HEK293 (cell line): Measurements from ENCODE around the gene MARCHF3.
"Not testable (repeated sequence)": the region's sequence is repeated elsewhere in the genome, so short reads cannot be mapped to it uniquely, and the experiment has no call there.

Experiments
- CTCF ChIA-PET: fragments of 350-600 bp; formaldehyde crosslinking; extraction: SDS; loops from one replicate; lab custom pipeline; 2021; ENCODE audit warnings: antibody characterized with exemption; lab: Yijun Ruan, JAX
- POLR2A ChIA-PET: fragments of 300-600 bp; formaldehyde crosslinking; extraction: SDS; loops from one replicate; lab custom pipeline; 2020; ENCODE audit warnings: antibody characterized with exemption, inconsistent platforms; lab: Yijun Ruan, JAX
- H3K27ac ChIP-seq: fragments of 200-500 bp; sonication (Bioruptor generic); 2 replicates; pipeline ENCODE4 v1.5.1; 2014; ENCODE audit warnings: low read depth, low read length, control low read depth, inconsistent platforms; ENCODE audit errors: extremely low read depth
- H3K36me3 ChIP-seq, 2 experiments: fragments of 200-500 bp in 1 of 2; sonication (Bioruptor generic) in 1 of 2; 1 replicate in 1 of 2; 2 replicates in 1 of 2; pipeline ENCODE4 v1.5.1; 2014 to 2017; ENCODE audit warnings: inconsistent platforms in 2 of 2, low read length in 2 of 2; ENCODE audit not compliant: control insufficient read depth in 2 of 2, insufficient read depth in 1 of 2
- H3K4me1 ChIP-seq: fragments of 200-500 bp; sonication (Bioruptor generic); 2 replicates; pipeline ENCODE4 v1.5.1; 2014; ENCODE audit warnings: mild to moderate bottlenecking, low read length, inconsistent platforms; ENCODE audit not compliant: control insufficient read depth, insufficient read depth
- H3K4me3 ChIP-seq: 2 replicates; pipeline ENCODE4 v1.5.1; 2011; ENCODE audit warnings: low read depth, mild to moderate bottlenecking, control low read depth, low read length, moderate library complexity
- H3K9me3 ChIP-seq: fragments of 200-500 bp; sonication (Bioruptor generic); 2 replicates; pipeline ENCODE4 v1.5.1; 2014; ENCODE audit warnings: low read depth, low read length, inconsistent platforms; ENCODE audit not compliant: control insufficient read depth, insufficient read depth
- BCL11B ChIP-seq: fragments of 450-650 bp; formaldehyde crosslinking; IDR thresholded peaks from 2 replicates; pipeline ENCODE4 v1.5.1; 2016; ENCODE audit warnings: low read depth, missing biosample characterization, missing genetic modification characterization
- BCL6B ChIP-seq: fragments of 450-650 bp; formaldehyde crosslinking; IDR thresholded peaks from 2 replicates; pipeline ENCODE4 v1.5.1; 2017; ENCODE audit warnings: missing biosample characterization, missing genetic modification characterization
- GLI4 ChIP-seq: fragments of 450-650 bp; formaldehyde crosslinking; IDR thresholded peaks from 2 replicates; pipeline ENCODE4 v1.5.1; 2016; ENCODE audit warnings: missing biosample characterization, missing genetic modification characterization
- SALL2 ChIP-seq: fragments of 450-650 bp; formaldehyde crosslinking; IDR thresholded peaks from 2 replicates; pipeline ENCODE4 v1.5.0; 2017; ENCODE audit warnings: missing biosample characterization, mild to moderate bottlenecking, missing genetic modification characterization, borderline replicate concordance
- SP7 ChIP-seq: fragments of 450-650 bp; formaldehyde crosslinking; IDR thresholded peaks from 2 replicates; pipeline ENCODE4 v1.5.1; 2016; ENCODE audit warnings: missing biosample characterization, missing genetic modification characterization
- ZBTB7A ChIP-seq: fragments of 450-650 bp; formaldehyde crosslinking; IDR thresholded peaks from 2 replicates; pipeline ENCODE4 v1.5.1; 2016; ENCODE audit warnings: low read depth, missing biosample characterization, missing genetic modification characterization
- ZNF146 ChIP-seq: fragments of 450-650 bp; formaldehyde crosslinking; IDR thresholded peaks from 2 replicates; pipeline ENCODE4 v1.5.1; 2016; ENCODE audit warnings: missing biosample characterization, missing genetic modification characterization
- ZNF223 ChIP-seq: fragments of 450-650 bp; formaldehyde crosslinking; IDR thresholded peaks from 2 replicates; pipeline ENCODE4 v1.5.1; 2016; ENCODE audit warnings: missing biosample characterization, missing genetic modification characterization
- ZNF23 ChIP-seq: fragments of 450-650 bp; formaldehyde crosslinking; IDR thresholded peaks from 2 replicates; pipeline ENCODE4 v1.5.1; 2016; ENCODE audit warnings: missing biosample characterization, missing genetic modification characterization, borderline replicate concordance
- ZNF280C ChIP-seq: fragments of 450-650 bp; formaldehyde crosslinking; IDR thresholded peaks from 2 replicates; pipeline ENCODE4 v1.5.1; 2016; ENCODE audit warnings: missing biosample characterization, missing genetic modification characterization
- ZNF362 ChIP-seq: fragments of 450-650 bp; formaldehyde crosslinking; IDR thresholded peaks from 2 replicates; pipeline ENCODE4 v1.5.1; 2016; ENCODE audit warnings: missing biosample characterization, missing genetic modification characterization
- ZNF473 ChIP-seq: fragments of 450-650 bp; formaldehyde crosslinking; IDR thresholded peaks from 2 replicates; pipeline ENCODE4 v1.5.1; 2017; ENCODE audit warnings: missing biosample characterization, missing genetic modification characterization
- ZNF580 ChIP-seq: fragments of 450-650 bp; formaldehyde crosslinking; IDR thresholded peaks from 2 replicates; pipeline ENCODE4 v1.5.1; 2016; ENCODE audit warnings: missing biosample characterization, missing genetic modification characterization
- ZNF626 ChIP-seq: fragments of 450-650 bp; sonication (Bioruptor Pico); formaldehyde crosslinking; IDR thresholded peaks from 2 replicates; pipeline ENCODE4 v1.5.1; 2018; ENCODE audit warnings: missing biosample characterization, missing genetic modification characterization, inconsistent platforms
- ZNF701 ChIP-seq: fragments of 450-650 bp; formaldehyde crosslinking; IDR thresholded peaks from 2 replicates; pipeline ENCODE4 v1.5.1; 2016; ENCODE audit warnings: missing biosample characterization, missing genetic modification characterization
- ZNF747 ChIP-seq: fragments of 450-650 bp; formaldehyde crosslinking; IDR thresholded peaks from 2 replicates; pipeline ENCODE4 v1.5.1; 2016; ENCODE audit warnings: missing biosample characterization, missing genetic modification characterization
- ZNF768 ChIP-seq: fragments of 450-650 bp; formaldehyde crosslinking; IDR thresholded peaks from 2 replicates; pipeline ENCODE4 v1.5.1; 2018; ENCODE audit warnings: missing biosample characterization, mild to moderate bottlenecking, missing genetic modification characterization
- ZNF837 ChIP-seq: fragments of 450-650 bp; formaldehyde crosslinking; IDR thresholded peaks from 2 replicates; pipeline ENCODE4 v1.5.1; 2016; ENCODE audit warnings: missing biosample characterization, missing genetic modification characterization
- TF ChIP-seq, protein P1 (sequence below): fragments of 450-650 bp; formaldehyde crosslinking; IDR thresholded peaks from 2 replicates; pipeline ENCODE4 v1.5.1; 2016; ENCODE audit warnings: missing biosample characterization, missing genetic modification characterization

The MARCHF3 gene

GRCh38 chr5:127019928-127020327, 10.4 kb downstream of the MARCHF3 start (continued):
- TF ChIP-seq SP7 (tag by site-specific recombination), result no peak

DNA sequence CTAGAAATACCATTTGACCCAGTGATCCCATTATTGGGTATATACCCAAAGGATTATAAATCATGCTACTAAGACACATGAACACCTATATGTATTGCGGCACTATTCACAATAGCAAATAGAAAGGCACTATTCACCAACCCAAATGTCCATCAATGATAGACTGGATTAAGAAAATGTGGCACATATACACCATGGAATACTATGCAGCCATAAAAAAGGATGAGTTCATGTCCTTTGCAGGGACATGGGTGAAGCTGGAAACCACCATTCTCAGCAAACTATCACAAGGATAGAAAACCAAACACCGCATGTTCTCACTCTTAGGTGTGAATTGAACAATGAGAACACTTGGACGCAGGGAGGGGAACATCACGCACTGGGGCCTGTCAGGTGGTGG, 13.6 kb downstream of the MARCHF3 start:
- H3K4me1 ChIP-seq, CTCF ChIA-PET, H3K36me3 ChIP-seq, POLR2A ChIA-PET, H3K9me3 ChIP-seq, H3K27ac ChIP-seq, H3K4me3 ChIP-seq: not testable (repeated sequence)
- TF ChIP-seq ZNF580 (0 out of 2 replicates have a peak, but pooled peaks have one; percentile 50), ZNF146 (tag by site-specific recombination) (peak; percentile 81)
- TF ChIP-seq, protein P1, sequence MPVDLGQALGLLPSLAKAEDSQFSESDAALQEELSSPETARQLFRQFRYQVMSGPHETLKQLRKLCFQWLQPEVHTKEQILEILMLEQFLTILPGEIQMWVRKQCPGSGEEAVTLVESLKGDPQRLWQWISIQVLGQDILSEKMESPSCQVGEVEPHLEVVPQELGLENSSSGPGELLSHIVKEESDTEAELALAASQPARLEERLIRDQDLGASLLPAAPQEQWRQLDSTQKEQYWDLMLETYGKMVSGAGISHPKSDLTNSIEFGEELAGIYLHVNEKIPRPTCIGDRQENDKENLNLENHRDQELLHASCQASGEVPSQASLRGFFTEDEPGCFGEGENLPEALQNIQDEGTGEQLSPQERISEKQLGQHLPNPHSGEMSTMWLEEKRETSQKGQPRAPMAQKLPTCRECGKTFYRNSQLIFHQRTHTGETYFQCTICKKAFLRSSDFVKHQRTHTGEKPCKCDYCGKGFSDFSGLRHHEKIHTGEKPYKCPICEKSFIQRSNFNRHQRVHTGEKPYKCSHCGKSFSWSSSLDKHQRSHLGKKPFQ (tag by site-specific recombination), result 0 out of 2 replicates have a peak, but pooled peaks have one; percentile 23

GRCh38 chr5:127015716-127016115, 14.6 kb downstream of the MARCHF3 start:
- Histone ChIP-seq H3K4me3 (no peak overlapping the region), H3K27ac (no peak overlapping the region), H3K9me3 (no peaks in the 10 kb centered on the region), H3K4me1 (0 out of 2 replicates have a peak, but pooled peaks cover 2% of the 10 kb centered on the region), H3K36me3 (no peaks in the 10 kb centered on the region)
- no peak for TF ChIP-seq ZNF223 (tag by site-specific recombination)
- TF ChIP-seq ZNF837, result no peak
- TF ChIP-seq ZNF768 (tag by site-specific recombination), result no peak
- no peak for TF ChIP-seq ZNF701 (tag by site-specific recombination)
- TF ChIP-seq ZNF280C (tag by site-specific recombination), result no peak
- no peak for TF ChIP-seq ZNF23
- no peak for TF ChIP-seq ZNF747 (tag by site-specific recombination)
- TF ChIP-seq GLI4 (tag by site-specific recombination), result no peak
- no peak for TF ChIP-seq BCL6B (tag by site-specific recombination)
- no peak for TF ChIP-seq ZNF362 (tag by site-specific recombination)
- TF ChIP-seq ZNF473, result no peak
- TF ChIP-seq SALL2 (tag by site-specific recombination), result no peak
- no peak for TF ChIP-seq BCL11B (tag by site-specific recombination)
- TF ChIP-seq ZBTB7A (tag by site-specific recombination), result no peak
- TF ChIP-seq ZNF626, result no peak
- POLR2A ChIA-PET, result no interaction called here
- CTCF ChIA-PET, result no interaction called here
